Left lung (tissue), 10 donors: ENCODE results near the gene HINT1. TPM values are rescaled to one million over a fixed set of nuclear protein-coding genes. Genes with fewer than 3 reads are reported as not detected.

Source experiments
- ATAC-seq: fragments of 200-7000 bp; cut with Tn5 transposase; one replicate; pipeline ENCODE4 v1.9.1; 2020; ENCODE audit warnings: moderate library complexity
- DNase-seq, 4 donors: peaks; one replicate each; pipeline ENCODE4 v3.0.0-alpha.2; 2013 to 2020
- H3K27ac ChIP-seq, 2 donors: fragments of 200-600 bp; sonication (generic) in 1 of 2; one replicate each; pipeline versions ENCODE4 v1.5.0 to v1.8.0; 2020 to 2021
- H3K27me3 ChIP-seq, 2 donors: fragments of 200-600 bp; sonication (generic) in 1 of 2; one replicate each; pipeline versions ENCODE4 v1.5.0 to v1.8.0; 2020 to 2021
- H3K36me3 ChIP-seq, 2 donors: fragments of 200-600 bp; sonication (generic) in 1 of 2; one replicate each; pipeline versions ENCODE4 v1.5.0 to v1.8.0; 2020 to 2021
- H3K4me1 ChIP-seq, 2 donors: fragments of 200-600 bp; one replicate each; pipeline ENCODE4 v1.8.0; 2021
- H3K4me3 ChIP-seq, 2 donors: fragments of 200-600 bp; sonication (generic) in 1 of 2; one replicate each; pipeline versions ENCODE4 v1.5.0 to v1.8.0; 2020 to 2021; ENCODE audit warnings: mild to moderate bottlenecking in 1 of 2
- H3K9me3 ChIP-seq, 2 donors: fragments of 200-600 bp; sonication (generic) in 1 of 2; one replicate each; pipeline versions ENCODE4 v1.5.0 to v1.8.0; 2020 to 2021
- CTCF ChIP-seq, 2 donors: fragments of 200-600 bp; sonication (generic) in 1 of 2; IDR thresholded peaks; one replicate each; pipeline versions ENCODE4 v1.5.0 to v1.8.0; 2021; ENCODE audit warnings: antibody characterized with exemption in 2 of 2
- intact Hi-C, 2 donors: fragments of 100-400 bp; cut with DNase I; formaldehyde crosslinking; loops; one replicate each; pipeline versions ENCODE4 v1.11.2 to v1.14.2; 2022
- polyA plus RNA-seq, 6 donors: library from polyadenylated mRNA; unstranded; fragments of 120-200 nt; gene quantifications; one replicate each; pipeline ENCODE4 v1.2.1, GENCODE V29; 2013; ENCODE audit not compliant: insufficient read length in 6 of 6
- total RNA-seq, 2 donors: library from RNA; stranded (reverse); fragmentation: NEBNext Ultra II Directional; extraction: Animal tissue kit (Norgen Biotek cat#: 25700); gene quantifications; one replicate each; pipeline ENCODE4 v1.2.1, GENCODE V29; 2021
- donor health status: DM: no; HTN: yes; CAD: no.
- donor health status: DM: no; HTN: no; CAD: no.

The HINT1 gene
- total and polyA plus RNA-seq, 8 donors: 168 to 298 (median 278) TPM

GRCh38 chr5:131185523-131186104 is 20.6 kb upstream of the HINT1 start:
- Histone ChIP-seq H3K4me3 (no peak overlapping the region), H3K36me3 (peaks cover 0 to 6% of the 10 kb centered on the region in 2 donors), H3K4me1 (no peaks in the 10 kb centered on the region), H3K9me3 (no peaks in the 10 kb centered on the region), H3K27me3 (no peaks in the 10 kb centered on the region), H3K27ac (no peak overlapping the region)
- intact Hi-C loops: no loop called here
- TF ChIP-seq CTCF (IDR thresholded peaks at IDR 0.05): no peak
- DNase-seq (no peak), ATAC-seq (no peak)

- no peak for TF ChIP-seq CTCF (IDR thresholded peaks at IDR 0.05)
- H3K27ac ChIP-seq: no peak overlapping the region
- H3K27me3 ChIP-seq: no peaks in the 10 kb centered on the region
- no peaks in the 10 kb centered on the region for H3K4me1 ChIP-seq
- H3K4me3 ChIP-seq: no peak overlapping the region
- no peaks in the 10 kb centered on the region for H3K36me3 ChIP-seq
- no peaks in the 10 kb centered on the region for H3K9me3 ChIP-seq
- intact Hi-C loops: no loop called here
- ATAC-seq: no peak
- no peak for DNase-seq
These were observed 17.8 kb upstream of the HINT1 start for GRCh38 chr5:131182839-131183238.

- DNase-seq (no peak), ATAC-seq (no peak)
- H3K4me1 ChIP-seq: no peaks in the 10 kb centered on the region
- intact Hi-C loops: no loop called here
- no peaks in the 10 kb centered on the region for H3K9me3 ChIP-seq
- TF ChIP-seq CTCF (IDR thresholded peaks at IDR 0.05): no peak
- H3K27me3 ChIP-seq: no peaks in the 10 kb centered on the region
- H3K36me3 ChIP-seq: no peaks in the 10 kb centered on the region
- H3K4me3 ChIP-seq: no peak overlapping the region
- no peak overlapping the region for H3K27ac ChIP-seq
These were observed 15.4 kb upstream of the HINT1 start for GRCh38 chr5:131180407-131180806.

GRCh38 chr5:131171276-131171810 is 6.3 kb upstream of the HINT1 start:
- peak overlapping the region; percentile 71 to 73 for H3K4me3 ChIP-seq
- H3K27ac ChIP-seq: peak overlapping the region; percentile 74 to 87
- ATAC-seq: peak; percentile 2
- intact Hi-C loops: loop anchor here in 1 of 2 donors (5.0 kb wide), 1 partner anchor 216 kb away; no protein-coding TSS in a partner anchor
- no peak for TF ChIP-seq CTCF (IDR thresholded peaks at IDR 0.05)
- no peak for DNase-seq
- peaks cover 6 to 7% of the 10 kb centered on the region in 2 donors for H3K4me1 ChIP-seq
- H3K9me3 ChIP-seq: no peaks in the 10 kb centered on the region
- H3K27me3 ChIP-seq: no peaks in the 10 kb centered on the region
- no peaks in the 10 kb centered on the region for H3K36me3 ChIP-seq

GRCh38 chr5:131170540-131171275 is 5.7 kb upstream of the HINT1 start, which contains the start of gene LYRM7:
LYRM7 (plus strand) TSS chr5:131170944; CDS start chr5:131171021, 77 bp downstream.
- Histone ChIP-seq H3K36me3 (no peaks in the 10 kb centered on the region), H3K27me3 (no peaks in the 10 kb centered on the region), H3K27ac (peak within 1 kb of the TSS; percentile 74 to 87), H3K4me3 (peak within 1 kb of the TSS; percentile 71 to 73), H3K4me1 (peaks cover 8 to 9% of the 10 kb centered on the region in 2 donors), H3K9me3 (no peaks in the 10 kb centered on the region)
- intact Hi-C loops: loop anchor here in 1 of 2 donors (5.0 kb wide), 1 partner anchor 217 kb away; no protein-coding TSS in a partner anchor
- ATAC-seq (peak; percentile 99), DNase-seq (peak; percentile 93 to 99 (median 98))
- TF ChIP-seq CTCF (IDR thresholded peaks at IDR 0.05): no peak
